SK-N-MC (cell line): ENCODE measurements around the gene CCDC15.

Experiments
- EZH2 ChIP-seq: fragments of 200-600 bp; sonication (generic); IDR thresholded peaks from one replicate; pipeline ENCODE4 v1.6.1; 2017; ENCODE audit warnings: antibody characterized with exemption
- POLR2AphosphoS5 ChIP-seq: IDR thresholded peaks from 2 replicates; pipeline ENCODE4 v1.6.1; 2012; ENCODE audit warnings: mild to moderate bottlenecking, low read depth, low read length, borderline replicate concordance

GRCh38 chr11:124954590-124954955 is 571 bp downstream of the CCDC15 start:
- TF ChIP-seq EZH2 (no peak), POLR2AphosphoS5 (no peak)
